ENCODE measurements around the gene MASP2.

MASP2 gene

GRCh38 chr1:10990828-10991227 is 56.2 kb downstream of the MASP2 start:
- TF ChIP-seq EP300 (IDR thresholded peaks at IDR 0.05; ENCODE audit: borderline replicate concordance) (no peak), MAX (IDR thresholded peaks at IDR 0.05) (no peak), FOXM1 (IDR thresholded peaks at IDR 0.05; ENCODE audit: borderline replicate concordance, low read depth) (no peak), TAF1 (IDR thresholded peaks at IDR 0.05; ENCODE audit: low read depth) (no peak), NFIC (IDR thresholded peaks at IDR 0.05) (no peak), YY1 (IDR thresholded peaks at IDR 0.05; ENCODE audit: low read depth) (no peak), TEAD4 (IDR thresholded peaks at IDR 0.05) (no peak), ZBTB7A (IDR thresholded peaks at IDR 0.05; ENCODE audit: low read depth) (no peak)

GRCh38 chr1:10989095-10989494 is 57.9 kb downstream of the MASP2 start:
- TF ChIP-seq RAD21 (IDR thresholded peaks at IDR 0.05; ENCODE audit: low read depth) = no peak
- no peak for TF ChIP-seq ZBTB7A (IDR thresholded peaks at IDR 0.05; ENCODE audit: low read depth)
- TF ChIP-seq EGR1 (IDR thresholded peaks at IDR 0.05) = no peak
- no peak for TF ChIP-seq MAX (IDR thresholded peaks at IDR 0.05)

- TF ChIP-seq USF1 (IDR thresholded peaks at IDR 0.05) (no peak), EGR1 (IDR thresholded peaks at IDR 0.05) (no peak), TEAD4 (IDR thresholded peaks at IDR 0.05) (no peak), REST (IDR thresholded peaks at IDR 0.05; ENCODE audit: low read depth) (no peak), ZBTB7A (IDR thresholded peaks at IDR 0.05; ENCODE audit: low read depth) (no peak)
Measured at GRCh38 chr1:10987840-10988417, 59.1 kb downstream of the MASP2 start.

GRCh38 chr1:10986525-10986890 is 60.5 kb downstream of the MASP2 start:
- TF ChIP-seq REST (IDR thresholded peaks at IDR 0.05; ENCODE audit: low read depth) (no peak), RAD21 (IDR thresholded peaks at IDR 0.05; ENCODE audit: low read depth) (no peak), CEBPB (IDR thresholded peaks at IDR 0.05) (no peak), ZBTB7A (IDR thresholded peaks at IDR 0.05; ENCODE audit: low read depth) (no peak), CREB1 (IDR thresholded peaks at IDR 0.05; ENCODE audit: low read depth) (no peak), MAX (IDR thresholded peaks at IDR 0.05) (no peak), TCF12 (IDR thresholded peaks at IDR 0.05; ENCODE audit: low read depth) (no peak)

GRCh38 chr1:10980841-10981727 is 66.0 kb downstream of the MASP2 start:
- TF ChIP-seq CEBPB (IDR thresholded peaks at IDR 0.05) = no peak
- TF ChIP-seq FOXM1 (IDR thresholded peaks at IDR 0.05; ENCODE audit: borderline replicate concordance, low read depth) = no peak
- TF ChIP-seq ZBTB7A (IDR thresholded peaks at IDR 0.05; ENCODE audit: low read depth) = no peak
- no peak for TF ChIP-seq TCF12 (IDR thresholded peaks at IDR 0.05; ENCODE audit: low read depth)
- no peak for TF ChIP-seq TEAD4 (IDR thresholded peaks at IDR 0.05)
- no peak for TF ChIP-seq TAF1 (IDR thresholded peaks at IDR 0.05; ENCODE audit: low read depth)
- no peak for TF ChIP-seq REST (IDR thresholded peaks at IDR 0.05; ENCODE audit: low read depth)
- no peak for TF ChIP-seq NFIC (IDR thresholded peaks at IDR 0.05)
- no peak for TF ChIP-seq EGR1 (IDR thresholded peaks at IDR 0.05)
- no peak for TF ChIP-seq CREB1 (IDR thresholded peaks at IDR 0.05; ENCODE audit: low read depth)
- TF ChIP-seq RAD21 (IDR thresholded peaks at IDR 0.05; ENCODE audit: low read depth) = no peak
- TF ChIP-seq MAX (IDR thresholded peaks at IDR 0.05) = no peak
- no peak for TF ChIP-seq USF1 (IDR thresholded peaks at IDR 0.05)
- no peak for TF ChIP-seq YY1 (IDR thresholded peaks at IDR 0.05; ENCODE audit: low read depth)
- TF ChIP-seq EP300 (IDR thresholded peaks at IDR 0.05; ENCODE audit: borderline replicate concordance) = no peak

Measured in Ishikawa (cell line).